ENCODE results near the gene PPL. TPM values are rescaled to one million over a fixed set of nuclear protein-coding genes. Genes with fewer than 3 reads are reported as not detected.
"Not testable (repeated sequence)": the region's sequence is repeated elsewhere in the genome, so short reads cannot be mapped to it uniquely, and the experiment has no call there.

Gene PPL
- total RNA-seq, 1 donor from 2014 or later = 18.4 TPM

- intact Hi-C loops (cut with micrococcal nuclease) = no loop called here
- DNase-seq (no peak), ATAC-seq (no peak)
These were observed 21.8 kb upstream of the PPL start for GRCh38 chr16:4958510-4959438.

- peak; percentile 97 for ATAC-seq
- intact Hi-C loops (cut with micrococcal nuclease) = no loop called here
- DNase-seq = peak; percentile 97
These were observed 21.0 kb upstream of the PPL start, which contains the start of gene SEC14L5 for GRCh38 chr16:4957720-4958509. SEC14L5 (plus strand) TSS chr16:4958330; CDS start chr16:4959324, 994 bp downstream.

- ATAC-seq (no peak), DNase-seq (no peak)
- intact Hi-C loops (cut with micrococcal nuclease) = no loop called here
These were observed 20.4 kb upstream of the PPL start for GRCh38 chr16:4957420-4957719.

DNA sequence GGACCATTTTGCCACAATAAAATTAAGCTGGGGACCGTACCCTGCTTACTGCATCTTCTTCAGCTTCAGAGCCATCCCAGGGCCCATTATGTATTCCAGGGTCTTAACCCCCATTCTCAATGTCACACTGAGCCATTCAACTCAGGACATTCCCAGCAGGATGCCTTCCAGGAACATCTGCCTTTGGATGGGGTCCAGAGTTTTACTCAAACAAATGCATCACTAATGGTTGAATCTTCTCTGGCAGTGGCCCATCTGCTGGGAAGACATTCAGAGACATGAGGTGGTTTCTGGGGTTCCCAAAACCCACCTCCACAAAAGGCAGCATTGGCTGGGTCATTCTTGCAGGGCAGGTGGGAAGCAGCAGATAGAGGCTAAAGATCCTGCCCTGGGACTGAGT, 17.8 kb upstream of the PPL start:
- ATAC-seq (no peak), DNase-seq (no peak)
- intact Hi-C loops (cut with micrococcal nuclease) = no loop called here

- intact Hi-C loops (cut with micrococcal nuclease); DNase-seq; ATAC-seq: not testable (repeated sequence)
These were observed 14.6 kb upstream of the PPL start for GRCh38 chr16:4951583-4951982.

- no peak for ATAC-seq
- intact Hi-C loops (cut with micrococcal nuclease) = no loop called here
- DNase-seq = no peak
These were observed 13.0 kb upstream of the PPL start for GRCh38 chr16:4949986-4950385.

GRCh38 chr16:4948903-4949766, 12.2 kb upstream of the PPL start:
- DNase-seq (no peak), ATAC-seq (no peak)
- intact Hi-C loops (cut with micrococcal nuclease) = no loop called here

DNA sequence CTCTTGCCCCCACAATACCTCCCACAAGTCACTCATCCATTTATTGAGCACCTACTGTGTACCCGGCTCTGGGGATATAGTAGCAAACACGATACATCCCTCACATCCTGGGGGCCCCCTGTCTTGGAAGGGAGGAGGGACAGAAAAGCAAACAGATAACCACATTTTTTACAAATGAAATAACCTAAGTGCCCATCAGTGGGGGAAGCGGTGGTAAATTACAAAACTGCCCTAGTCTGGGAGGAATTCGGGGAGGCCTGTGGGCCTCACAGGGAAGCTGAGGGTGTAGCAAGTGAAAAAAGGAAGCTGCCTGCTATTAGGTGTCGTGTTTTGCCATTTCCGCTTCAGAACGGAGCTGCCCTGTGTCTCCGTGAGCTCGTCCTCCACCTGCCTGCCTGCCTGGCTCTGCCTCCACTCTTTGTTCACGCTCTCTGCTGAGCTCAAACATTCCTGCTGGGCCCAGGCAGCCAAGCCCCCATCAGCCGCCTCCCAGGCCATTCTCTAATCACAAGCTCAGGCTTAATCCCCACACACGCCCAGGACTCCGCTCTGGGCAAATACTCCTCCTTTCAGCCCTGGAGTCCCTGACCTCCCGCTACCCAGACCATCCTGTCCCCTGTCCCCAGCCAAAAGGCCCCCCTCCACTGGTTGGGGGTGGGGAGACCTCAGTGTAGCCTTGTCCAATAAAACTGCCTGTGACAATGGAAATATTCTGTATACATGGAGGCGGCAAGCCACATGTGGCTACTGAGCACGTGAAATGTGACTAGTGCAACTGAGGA, 11.0 kb upstream of the PPL start:
- no peak for DNase-seq
- intact Hi-C loops (cut with micrococcal nuclease) = no loop called here
- no peak for ATAC-seq

- DNase-seq = no peak
- no peak for ATAC-seq
- intact Hi-C loops (cut with micrococcal nuclease) = no loop called here
These were observed 10.0 kb upstream of the PPL start for GRCh38 chr16:4946917-4947316.

DNA sequence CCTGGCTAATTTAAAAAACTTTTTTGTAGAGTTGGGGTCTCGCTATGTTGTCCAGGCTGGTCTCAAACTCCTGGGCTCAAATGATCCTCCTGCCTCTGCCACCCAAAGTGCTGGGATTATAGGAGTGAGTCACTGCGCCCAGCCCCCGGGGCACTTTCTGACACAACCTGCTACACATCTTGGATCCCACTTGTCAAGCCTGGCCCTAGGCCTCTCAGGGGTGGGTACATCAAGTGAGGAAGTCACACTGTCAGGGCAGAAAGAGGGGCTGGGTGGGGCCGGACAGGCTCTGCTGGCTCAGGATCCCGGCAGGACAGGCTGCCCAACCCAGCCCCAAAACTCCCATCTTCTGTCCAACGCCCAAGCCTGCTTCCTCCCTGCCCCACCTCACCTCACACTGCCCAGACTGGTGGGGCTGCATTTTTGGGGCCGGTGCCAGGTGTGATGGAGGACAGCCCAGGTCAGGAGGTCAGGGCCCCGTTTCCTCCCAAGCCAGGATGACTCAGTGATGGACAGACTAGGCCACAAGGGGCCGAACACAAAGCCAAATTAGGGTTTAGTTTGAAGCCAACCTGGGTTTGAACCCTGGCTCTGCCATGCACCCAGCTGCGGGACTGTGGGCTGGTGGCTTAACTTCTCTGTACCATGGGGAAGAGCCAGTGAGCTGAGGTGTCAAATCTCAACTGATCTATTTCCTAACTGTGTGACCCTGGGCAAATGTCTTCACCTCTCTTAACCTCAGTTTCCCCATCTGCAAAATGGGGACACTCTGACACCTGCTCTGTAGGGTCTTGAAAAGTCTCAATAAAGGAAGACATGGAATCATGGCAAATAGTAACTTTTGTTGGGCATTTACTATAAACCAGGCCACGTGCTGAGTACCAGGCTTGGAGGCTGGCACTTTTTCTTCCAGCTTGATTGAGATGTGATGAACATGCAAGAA, 8.9 kb upstream of the PPL start:
- intact Hi-C loops (cut with micrococcal nuclease) = no loop called here
- DNase-seq = peak; percentile 57
- peak; percentile 7 for ATAC-seq

DNA sequence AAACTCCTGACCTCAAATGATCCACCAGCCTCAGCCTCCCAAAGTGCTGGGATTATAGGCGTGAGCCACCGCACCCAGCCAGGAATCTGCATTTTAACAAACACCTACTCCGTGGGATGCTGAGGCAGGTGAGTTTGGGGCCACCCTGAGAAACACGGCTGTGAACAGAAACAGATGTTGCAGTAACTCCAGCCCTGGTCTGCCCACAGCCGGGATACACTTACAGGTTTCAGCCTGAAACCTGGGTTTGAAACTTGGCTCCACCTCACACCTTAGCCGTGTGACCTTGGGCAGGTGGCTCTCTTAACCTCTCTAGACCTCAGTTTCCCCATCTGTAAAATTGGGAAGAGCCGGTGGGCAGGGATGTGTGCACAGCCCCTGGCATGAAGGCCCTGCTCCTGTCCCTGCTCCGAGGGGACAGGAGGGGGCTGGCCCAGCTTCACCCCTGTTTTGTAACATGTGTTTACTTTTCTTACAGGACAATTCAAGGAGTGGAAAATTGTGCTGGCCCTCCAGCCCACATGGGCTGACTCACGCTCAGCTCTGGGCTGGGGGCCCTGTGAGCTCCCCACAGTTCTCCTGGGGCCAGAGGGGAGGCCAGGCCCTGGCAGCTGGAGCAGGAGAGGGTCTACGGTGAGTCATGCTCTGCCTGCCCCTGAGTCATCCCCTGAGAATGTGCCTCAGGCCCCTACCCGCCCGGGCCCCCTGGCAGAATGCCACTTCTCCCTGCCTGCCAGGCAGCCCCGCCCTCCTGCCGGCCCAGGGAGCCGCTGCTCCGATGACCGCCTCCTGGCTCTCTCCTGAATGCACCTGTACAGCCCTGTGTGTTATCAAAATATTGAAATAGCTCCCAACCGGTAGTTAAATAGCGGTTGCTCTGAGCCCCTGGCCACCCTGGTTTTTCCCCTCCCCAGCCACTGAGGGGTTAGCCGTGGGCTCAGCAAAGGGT, 7.7 kb upstream of the PPL start:
- intact Hi-C loops (cut with micrococcal nuclease) = no loop called here
- peak; percentile 90 for ATAC-seq
- DNase-seq = peak; percentile 90

DNA sequence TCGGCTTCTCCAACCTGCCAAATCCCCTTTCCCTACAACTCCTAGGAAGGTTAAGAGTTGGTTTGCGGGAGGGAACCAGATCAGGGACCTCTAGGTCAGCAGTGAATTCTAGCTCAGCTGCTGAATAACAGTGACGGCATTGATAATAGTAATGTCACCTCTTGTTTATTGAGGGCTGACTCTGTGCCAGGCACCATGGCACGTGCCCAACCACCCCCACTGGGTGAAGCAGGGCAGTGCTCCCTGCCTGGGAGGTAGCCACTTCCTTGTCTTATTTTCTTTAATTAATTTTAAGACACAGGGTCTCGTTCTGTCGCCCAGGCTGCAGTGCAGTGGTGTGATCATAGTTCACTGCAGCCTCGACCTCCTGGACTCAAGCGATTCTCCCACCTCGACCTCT, 5.5 kb upstream of the PPL start:
- no peak for DNase-seq
- intact Hi-C loops (cut with micrococcal nuclease) = no loop called here
- ATAC-seq = no peak

DNA sequence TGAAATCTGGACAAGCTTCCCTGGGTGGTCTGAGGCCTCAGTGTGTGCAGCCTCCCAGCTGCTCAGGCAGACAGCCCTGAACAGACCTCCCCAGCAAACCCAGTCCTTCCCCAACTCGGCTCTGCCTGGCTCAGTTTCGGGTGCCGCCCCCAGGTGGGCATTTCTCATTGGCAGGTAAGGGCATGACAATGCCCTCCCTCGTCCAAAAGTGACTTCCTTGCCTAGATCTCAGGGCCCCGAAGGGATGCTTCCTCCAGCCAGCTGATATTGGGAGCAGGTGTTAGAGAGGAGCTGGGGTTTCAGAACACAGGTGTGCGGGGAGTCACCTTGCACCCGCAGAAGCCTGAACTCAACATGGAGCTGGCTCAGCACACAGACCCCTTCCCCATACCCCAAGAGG, 3.8 kb upstream of the PPL start:
- ATAC-seq = no peak

GRCh38 chr16:4938683-4939030, 1.7 kb upstream of the PPL start:
- no peak for ATAC-seq
- DNase-seq = no peak
- intact Hi-C loops (cut with micrococcal nuclease) = no loop called here

More for the DNA sequence above, 3.8 kb upstream of the PPL start:
- DNase-seq = no peak
- intact Hi-C loops (cut with micrococcal nuclease) = no loop called here

DNA sequence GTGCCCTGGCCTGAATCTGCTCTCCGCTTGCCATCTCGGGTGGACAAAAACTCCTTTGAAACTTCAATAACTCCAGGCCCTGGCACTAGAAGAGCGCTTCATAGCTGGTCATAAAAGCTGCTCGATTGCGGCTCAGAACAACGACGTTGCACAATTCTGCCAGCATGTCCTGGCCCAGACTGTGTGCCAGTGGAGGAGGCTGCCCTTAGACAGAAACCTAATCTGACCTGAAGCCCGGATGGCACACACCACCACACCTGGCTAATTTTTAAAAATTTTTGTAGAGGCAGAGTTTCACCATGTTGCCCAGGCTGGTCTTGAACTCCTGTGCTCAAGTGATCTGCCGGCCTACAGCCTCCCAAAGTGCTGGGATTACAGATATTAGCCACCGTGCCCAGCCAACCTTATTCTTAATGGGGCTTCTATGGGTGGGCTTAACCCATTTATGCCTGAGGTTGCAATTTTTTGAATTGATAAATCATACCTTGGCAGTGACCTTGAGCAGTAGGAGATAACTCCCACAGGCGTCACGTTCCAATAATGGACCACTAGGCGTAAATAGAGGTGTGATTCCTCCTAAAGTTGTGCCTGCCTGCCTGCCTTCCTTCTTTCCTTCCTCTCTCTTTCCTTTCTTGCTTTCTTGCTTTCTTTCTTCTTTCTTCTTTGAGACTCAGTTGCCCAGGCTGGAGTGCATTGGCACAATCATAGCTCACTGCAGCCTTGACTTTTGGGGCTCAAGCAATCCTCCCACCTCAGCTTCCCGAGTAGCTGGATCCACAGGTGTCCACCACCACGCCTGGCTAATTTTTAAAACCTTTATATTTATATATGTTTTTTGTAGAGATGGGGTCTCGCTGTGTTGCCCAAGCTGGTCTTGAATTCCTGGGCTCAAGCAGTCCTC, 1.1 kb upstream of the PPL start:
- intact Hi-C loops (cut with micrococcal nuclease) = no loop called here
- no peak for ATAC-seq

More for the DNA sequence above, 1.1 kb upstream of the PPL start:
- DNase-seq = no peak
